HG02973 (cell line): ENCODE data around the gene PPP2R5E.
"Not testable (repeated sequence)": the region's sequence is repeated elsewhere in the genome, so short reads cannot be mapped to it uniquely, and the experiment has no call there.

Experiments used
- ATAC-seq: cut with Tn5 transposase; IDR thresholded peaks from one replicate; pipeline ENCODE4 v1.9.1; 2021; ENCODE audit warnings: moderate library complexity; ENCODE audit not compliant: unreplicated experiment

The PPP2R5E gene

GRCh38 chr14:63523735-63524426 lies 19.3 kb downstream of the PPP2R5E start:
- no peak for ATAC-seq

- not testable (repeated sequence) for ATAC-seq
Observed at GRCh38 chr14:63522511-63522910, 20.7 kb downstream of the PPP2R5E start.

GRCh38 chr14:63517354-63517753 lies 25.8 kb downstream of the PPP2R5E start:
- no peak for ATAC-seq

GRCh38 chr14:63515240-63515639 lies 27.9 kb downstream of the PPP2R5E start:
- no peak for ATAC-seq

GRCh38 chr14:63513756-63514155 lies 29.4 kb downstream of the PPP2R5E start:
- no peak for ATAC-seq

GRCh38 chr14:63512861-63513260 lies 30.3 kb downstream of the PPP2R5E start:
- ATAC-seq, result no peak

- peak; percentile 82 for ATAC-seq
Observed at GRCh38 chr14:63510538-63510937, 32.6 kb downstream of the PPP2R5E start.

GRCh38 chr14:63508033-63508432 lies 35.1 kb downstream of the PPP2R5E start:
- no peak for ATAC-seq

- ATAC-seq, result no peak
Observed at GRCh38 chr14:63504648-63505047, 38.5 kb downstream of the PPP2R5E start.

GRCh38 chr14:63501429-63501828 lies 41.7 kb downstream of the PPP2R5E start:
- ATAC-seq, result no peak

GRCh38 chr14:63499701-63500250 lies 43.4 kb downstream of the PPP2R5E start:
- no peak for ATAC-seq

- no peak for ATAC-seq
Observed at GRCh38 chr14:63496837-63497400, 46.3 kb downstream of the PPP2R5E start.

GRCh38 chr14:63493246-63493645 lies 49.9 kb downstream of the PPP2R5E start:
- no peak for ATAC-seq

GRCh38 chr14:63492391-63492790 lies 50.8 kb downstream of the PPP2R5E start:
- no peak for ATAC-seq

- no peak for ATAC-seq
Observed at GRCh38 chr14:63487724-63488123, 55.5 kb downstream of the PPP2R5E start.

GRCh38 chr14:63486738-63487137 lies 56.4 kb downstream of the PPP2R5E start:
- no peak for ATAC-seq

- no peak for ATAC-seq
Observed at GRCh38 chr14:63483315-63483714, 59.9 kb downstream of the PPP2R5E start.

GRCh38 chr14:63480599-63480998 lies 62.6 kb downstream of the PPP2R5E start:
- no peak for ATAC-seq

- peak; percentile 42 for ATAC-seq
Observed at GRCh38 chr14:63478437-63478852, 64.7 kb downstream of the PPP2R5E start.

- ATAC-seq, result peak; percentile 85
Observed at GRCh38 chr14:63478010-63478409, 65.2 kb downstream of the PPP2R5E start.

- no peak for ATAC-seq
Observed at GRCh38 chr14:63477556-63477955, 65.6 kb downstream of the PPP2R5E start.

GRCh38 chr14:63475761-63476160 lies 67.4 kb downstream of the PPP2R5E start:
- ATAC-seq, result no peak
